ENCODE data around the gene LRMDA.

Gene LRMDA

DNA sequence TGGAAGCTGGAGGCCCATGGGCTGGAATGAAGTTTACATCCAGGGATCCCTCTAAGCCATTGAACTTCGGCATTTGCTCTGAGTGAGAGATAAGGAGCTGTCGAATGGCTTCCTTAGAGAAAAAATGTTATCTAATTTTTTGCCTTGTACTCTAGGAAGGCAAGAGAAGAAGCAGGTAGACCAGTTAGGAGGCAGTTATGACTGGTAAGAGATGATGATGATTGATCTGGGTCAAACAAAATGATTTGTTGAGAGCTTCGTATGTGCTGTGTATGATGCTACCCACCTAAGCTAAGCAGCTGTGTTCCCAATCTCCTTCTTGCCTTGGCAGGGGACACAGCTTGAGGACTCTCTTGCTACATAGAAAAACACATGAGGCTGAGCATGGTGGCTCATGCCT lies 370.2 kb downstream of the LRMDA start:
- TF ChIP-seq, protein P1, sequence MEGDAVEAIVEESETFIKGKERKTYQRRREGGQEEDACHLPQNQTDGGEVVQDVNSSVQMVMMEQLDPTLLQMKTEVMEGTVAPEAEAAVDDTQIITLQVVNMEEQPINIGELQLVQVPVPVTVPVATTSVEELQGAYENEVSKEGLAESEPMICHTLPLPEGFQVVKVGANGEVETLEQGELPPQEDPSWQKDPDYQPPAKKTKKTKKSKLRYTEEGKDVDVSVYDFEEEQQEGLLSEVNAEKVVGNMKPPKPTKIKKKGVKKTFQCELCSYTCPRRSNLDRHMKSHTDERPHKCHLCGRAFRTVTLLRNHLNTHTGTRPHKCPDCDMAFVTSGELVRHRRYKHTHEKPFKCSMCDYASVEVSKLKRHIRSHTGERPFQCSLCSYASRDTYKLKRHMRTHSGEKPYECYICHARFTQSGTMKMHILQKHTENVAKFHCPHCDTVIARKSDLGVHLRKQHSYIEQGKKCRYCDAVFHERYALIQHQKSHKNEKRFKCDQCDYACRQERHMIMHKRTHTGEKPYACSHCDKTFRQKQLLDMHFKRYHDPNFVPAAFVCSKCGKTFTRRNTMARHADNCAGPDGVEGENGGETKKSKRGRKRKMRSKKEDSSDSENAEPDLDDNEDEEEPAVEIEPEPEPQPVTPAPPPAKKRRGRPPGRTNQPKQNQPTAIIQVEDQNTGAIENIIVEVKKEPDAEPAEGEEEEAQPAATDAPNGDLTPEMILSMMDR (conservative IDR thresholded peaks at IDR 0.05; ENCODE audit: low read depth, low read length) = no peak

DNA sequence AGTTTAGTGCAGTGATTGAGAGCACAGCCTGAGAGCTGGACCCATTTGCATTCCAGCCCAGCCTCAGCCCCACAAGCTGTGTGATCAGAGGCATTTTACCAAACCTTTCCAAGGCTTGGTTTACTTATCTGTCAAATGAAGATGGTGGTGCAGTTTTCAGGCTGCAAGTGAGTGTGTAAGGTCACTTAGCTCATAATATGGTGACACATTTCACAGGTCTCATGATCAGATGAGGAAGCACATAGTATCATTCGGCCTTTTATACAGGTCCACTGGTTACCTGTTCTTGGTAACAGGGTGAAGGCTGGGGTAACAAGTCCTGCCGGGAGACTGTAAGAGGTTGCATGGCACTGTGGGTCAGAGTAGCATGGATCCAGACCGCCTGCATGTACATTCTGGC lies 371.7 kb downstream of the LRMDA start:
- DNase-seq (ENCODE audit: low read depth) = no peak
- TF ChIP-seq, protein P1 (conservative IDR thresholded peaks at IDR 0.05; ENCODE audit: low read depth, low read length) = no peak
- no peak overlapping the region for H3K4me3 ChIP-seq (ENCODE audit: low read depth, low read length)

More for the DNA sequence above, 370.2 kb downstream of the LRMDA start:
- no peak for DNase-seq (ENCODE audit: low read depth)
- H3K4me3 ChIP-seq (ENCODE audit: low read depth, low read length) = no peak overlapping the region

DNA sequence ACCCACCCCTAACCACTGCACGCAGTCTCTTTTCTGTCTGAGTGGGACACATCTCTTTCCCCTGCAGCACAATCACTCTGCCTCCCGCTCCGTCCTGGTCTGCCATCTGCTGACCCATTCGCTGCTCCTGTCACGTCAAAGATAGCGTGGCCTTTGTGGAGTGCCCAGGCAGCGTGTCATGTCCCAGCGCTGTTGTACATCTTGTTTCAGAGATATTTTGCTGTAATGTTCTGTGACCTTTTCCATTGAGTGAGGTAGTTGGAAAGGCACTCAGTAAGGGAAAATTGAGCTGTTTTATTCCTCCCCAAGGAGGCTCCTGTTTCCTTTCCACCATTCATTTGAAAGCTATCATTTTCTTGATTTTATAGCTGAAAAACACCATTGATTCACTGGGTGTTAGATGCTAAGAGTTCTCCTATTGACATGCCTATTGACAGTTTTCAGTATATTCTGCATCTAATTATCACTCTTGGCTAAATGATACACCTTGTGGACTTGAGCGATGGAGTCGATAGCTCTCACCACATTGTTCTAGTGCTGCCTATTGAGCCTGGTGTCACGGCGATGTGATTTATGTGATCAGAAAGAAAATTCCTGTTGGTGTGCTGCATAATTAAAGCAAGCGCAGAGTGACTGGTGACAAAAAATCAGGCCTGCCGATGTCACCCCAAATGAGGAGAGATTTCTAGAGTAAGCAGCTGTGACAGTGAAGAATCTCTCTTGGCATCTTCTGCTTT lies 372.6 kb downstream of the LRMDA start:
- DNase-seq (ENCODE audit: low read depth) = no peak
- TF ChIP-seq, protein P1 (conservative IDR thresholded peaks at IDR 0.05; ENCODE audit: low read depth, low read length) = no peak
- no peak overlapping the region for H3K4me3 ChIP-seq (ENCODE audit: low read depth, low read length)

DNA sequence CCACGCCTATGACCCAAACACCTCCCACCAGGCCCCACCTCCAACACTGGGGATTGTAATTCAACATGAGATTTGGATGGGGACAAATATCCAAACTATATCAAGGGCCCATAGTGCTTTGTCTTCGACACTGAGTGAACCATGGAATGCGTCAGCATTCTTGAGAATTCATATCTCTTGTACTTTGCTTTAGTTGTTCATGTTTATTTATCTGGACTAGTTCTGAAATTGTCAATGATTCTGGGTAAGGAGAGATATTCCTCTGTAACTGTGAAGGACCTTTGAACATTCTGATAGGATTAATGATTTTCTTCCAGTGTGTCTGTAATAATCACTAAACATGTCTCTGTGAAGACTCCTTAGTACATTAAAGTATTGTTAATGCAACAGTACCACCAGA lies 374.8 kb downstream of the LRMDA start:
- H3K4me3 ChIP-seq (ENCODE audit: low read depth, low read length) = no peak overlapping the region
- no peak for DNase-seq (ENCODE audit: low read depth)
- TF ChIP-seq, protein P1 (conservative IDR thresholded peaks at IDR 0.05; ENCODE audit: low read depth, low read length) = no peak

DNA sequence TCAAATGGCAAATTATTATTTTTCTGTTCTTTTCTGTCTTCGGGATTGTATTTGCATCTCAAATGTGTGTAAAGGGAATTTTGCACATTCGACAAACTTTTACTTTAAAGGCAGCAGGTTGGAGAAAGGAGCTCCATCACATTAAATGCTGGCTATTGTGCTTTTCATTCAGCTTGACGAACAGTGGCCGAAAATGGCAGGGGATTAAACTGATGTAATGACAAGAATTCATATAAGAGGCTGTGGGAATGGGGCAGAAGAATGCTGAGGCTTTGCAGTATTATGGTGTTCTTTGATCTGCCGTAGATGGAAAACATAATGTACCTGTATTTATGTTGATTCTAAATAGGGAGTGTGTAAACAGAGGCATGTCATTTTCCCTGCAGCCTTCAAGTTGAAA lies 376.0 kb downstream of the LRMDA start:
- TF ChIP-seq, protein P1 (conservative IDR thresholded peaks at IDR 0.05; ENCODE audit: low read depth, low read length) = no peak
- no peak for DNase-seq (ENCODE audit: low read depth)
- H3K4me3 ChIP-seq (ENCODE audit: low read depth, low read length) = no peak overlapping the region

DNA sequence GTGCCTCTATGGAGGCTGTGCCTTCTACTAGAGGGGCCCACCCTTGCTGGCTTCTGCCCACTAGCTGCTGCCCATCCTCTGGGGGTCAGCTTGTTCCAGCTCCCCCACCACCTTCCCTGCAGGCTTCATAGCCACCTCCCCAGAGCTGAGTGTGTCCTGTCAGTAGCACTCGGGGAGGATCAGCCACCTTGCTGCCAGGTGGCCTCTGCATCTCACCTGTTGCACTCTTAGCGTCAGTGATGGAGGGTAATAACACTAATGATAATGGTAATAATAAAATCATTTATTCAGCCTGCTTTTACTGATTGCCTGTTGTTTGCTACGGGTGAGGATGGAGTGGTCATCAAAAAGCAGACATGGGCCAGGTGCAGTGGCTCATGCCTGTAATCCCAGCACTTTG lies 377.6 kb downstream of the LRMDA start:
- H3K4me3 ChIP-seq (ENCODE audit: low read depth, low read length) = no peak overlapping the region
- TF ChIP-seq, protein P1 (conservative IDR thresholded peaks at IDR 0.05; ENCODE audit: low read depth, low read length) = no peak
- DNase-seq (ENCODE audit: low read depth) = no peak

DNA sequence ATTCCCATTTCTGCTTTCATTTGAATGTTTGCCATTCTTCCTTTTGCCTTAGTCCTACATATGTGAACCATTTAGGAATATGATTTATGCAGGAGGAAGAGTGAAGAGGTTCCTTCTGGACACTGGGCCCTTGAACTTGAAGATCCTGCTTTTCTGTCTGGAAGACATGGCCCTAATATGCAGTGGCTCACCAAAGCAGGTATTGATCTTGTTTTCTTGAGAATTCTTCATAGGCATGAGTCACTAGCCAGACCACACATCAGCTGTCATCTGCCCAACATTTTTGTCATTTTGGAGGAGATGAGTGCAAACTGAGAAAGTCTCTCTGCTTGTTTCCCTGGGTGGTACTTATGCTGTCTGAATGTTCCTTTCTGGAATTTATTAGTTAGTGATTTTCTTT lies 382.6 kb downstream of the LRMDA start:
- TF ChIP-seq, protein P1 (conservative IDR thresholded peaks at IDR 0.05; ENCODE audit: low read depth, low read length) = no peak
- H3K4me3 ChIP-seq (ENCODE audit: low read depth, low read length) = no peak overlapping the region
- DNase-seq (ENCODE audit: low read depth) = no peak
